ENCODE measurements around the gene ULK4.
"Not testable (repeated sequence)": the region's sequence is repeated elsewhere in the genome, so short reads cannot be mapped to it uniquely, and the experiment has no call there.

ULK4 gene

GRCh38 chr3:41863024-41863423 lies 98.9 kb downstream of the ULK4 start:
- TF ChIP-seq CTCF (conservative IDR thresholded peaks at IDR 0.05; ENCODE audit: low read length) = no peak
- H3K4me3 ChIP-seq (ENCODE audit: low read length) = no peak overlapping the region
- DNase-seq (ENCODE audit: low read depth) = no peak

- not testable (repeated sequence) for H3K4me3 ChIP-seq (ENCODE audit: low read length); DNase-seq (ENCODE audit: low read depth)
Observed at GRCh38 chr3:41860489-41860888, 101.4 kb downstream of the ULK4 start.

- DNase-seq (ENCODE audit: low read depth) = no peak
- no peak overlapping the region for H3K4me3 ChIP-seq (ENCODE audit: low read length)
- TF ChIP-seq CTCF (conservative IDR thresholded peaks at IDR 0.05; ENCODE audit: low read length) = no peak
Observed at GRCh38 chr3:41854956-41855355, 106.9 kb downstream of the ULK4 start.

GRCh38 chr3:41853540-41854196 lies 108.2 kb downstream of the ULK4 start:
- no peak for DNase-seq (ENCODE audit: low read depth)
- no peak overlapping the region for H3K4me3 ChIP-seq (ENCODE audit: low read length)
- no peak for TF ChIP-seq CTCF (conservative IDR thresholded peaks at IDR 0.05; ENCODE audit: low read length)

- no peak for DNase-seq (ENCODE audit: low read depth)
- H3K4me3 ChIP-seq (ENCODE audit: low read length) = no peak overlapping the region
- no peak for TF ChIP-seq CTCF (conservative IDR thresholded peaks at IDR 0.05; ENCODE audit: low read length)
Observed at GRCh38 chr3:41848753-41849574, 112.9 kb downstream of the ULK4 start.

- no peak overlapping the region for H3K4me3 ChIP-seq (ENCODE audit: low read length)
- no peak for TF ChIP-seq CTCF (conservative IDR thresholded peaks at IDR 0.05; ENCODE audit: low read length)
- no peak for DNase-seq (ENCODE audit: low read depth)
Observed at GRCh38 chr3:41847679-41848078, 114.2 kb downstream of the ULK4 start.

DNA sequence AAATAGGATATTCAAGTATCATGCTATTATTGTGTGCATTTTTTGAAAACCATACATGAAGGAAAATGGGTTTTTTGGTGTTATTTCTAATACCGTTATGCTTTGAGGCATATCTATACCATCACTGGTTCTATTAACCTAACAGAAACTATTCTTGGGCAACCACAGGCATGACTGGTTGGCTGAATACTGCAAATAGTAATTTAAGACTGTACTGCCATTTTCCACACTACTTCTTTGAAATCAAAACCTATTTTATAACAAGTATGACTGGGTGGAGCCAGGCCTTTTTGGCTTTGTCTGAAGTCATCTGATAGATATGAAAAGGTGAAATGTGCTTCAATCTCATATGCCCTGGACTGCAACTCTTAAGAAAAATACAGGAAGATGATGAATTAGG lies 115.1 kb downstream of the ULK4 start:
- TF ChIP-seq CTCF (conservative IDR thresholded peaks at IDR 0.05; ENCODE audit: low read length) = no peak
- peak; percentile 4 for DNase-seq (ENCODE audit: low read depth)

More for the DNA sequence above, 115.1 kb downstream of the ULK4 start:
- H3K4me3 ChIP-seq (ENCODE audit: low read length) = no peak overlapping the region

All from AG10803 (cell line).